Neuronal stem cell (in vitro differentiated cells): ENCODE results near the gene DPPA2.

ENCODE experiments used
- DNase-seq: peaks from one replicate; pipeline ENCODE4 v3.0.0-alpha.2; 2013; ENCODE audit warnings: low spot score
- H2AFZ ChIP-seq: one replicate; pipeline ENCODE4 v1.6.1; 2013; ENCODE audit warnings: mild to moderate bottlenecking, low read length, inconsistent platforms
- H2AK5ac ChIP-seq: 2 replicates; pipeline ENCODE4 v1.6.1; 2013; ENCODE audit warnings: low read depth, mild to moderate bottlenecking, inconsistent platforms, low read length, moderate library complexity, mixed read lengths
- H2BK120ac ChIP-seq: 2 replicates; pipeline ENCODE4 v1.6.1; 2013; ENCODE audit warnings: low read depth, mild to moderate bottlenecking, inconsistent platforms, low read length, moderate library complexity, mixed read lengths
- H2BK12ac ChIP-seq: one replicate; pipeline ENCODE4 v1.6.1; 2013; ENCODE audit warnings: low read length, inconsistent platforms
- H2BK15ac ChIP-seq: 2 replicates; pipeline ENCODE4 v1.6.1; 2013; ENCODE audit warnings: mild to moderate bottlenecking, low read length, inconsistent platforms, mixed read lengths
- H2BK5ac ChIP-seq: one replicate; pipeline ENCODE4 v1.6.1; 2013; ENCODE audit warnings: inconsistent platforms, mild to moderate bottlenecking, low read length, moderate library complexity
- H3K14ac ChIP-seq: one replicate; pipeline ENCODE4 v1.6.1; 2013; ENCODE audit warnings: low read length, inconsistent platforms
- H3K18ac ChIP-seq: 2 replicates; pipeline ENCODE4 v1.6.1; 2013; ENCODE audit warnings: low read length, inconsistent platforms
- H3K23ac ChIP-seq: 2 replicates; pipeline ENCODE4 v1.6.1; 2013; ENCODE audit warnings: low read depth, mild to moderate bottlenecking, mixed read lengths, low read length, inconsistent platforms; ENCODE audit not compliant: poor library complexity
- H3K27ac ChIP-seq: replicated peaks from 3 replicates; pipeline ENCODE4 v1.5.1; 2013; ENCODE audit warnings: low read length, inconsistent platforms
- H3K27me3 ChIP-seq, 3 experiments: 2 replicates each; pipeline ENCODE4 v1.6.1; 2013; ENCODE audit warnings: low read length in 3 of 3, mild to moderate bottlenecking in 2 of 3, inconsistent platforms in 1 of 3, low read depth in 1 of 3, mixed read lengths in 1 of 3, moderate library complexity in 1 of 3; ENCODE audit not compliant: control insufficient read depth in 3 of 3, insufficient read depth in 3 of 3
- H3K36me3 ChIP-seq, 2 donors: replicated peaks in 1 of 2; 2 replicates each; pipeline ENCODE4 v1.6.1; 2013; ENCODE audit warnings: low read length in 2 of 2; ENCODE audit not compliant: control insufficient read depth in 2 of 2, insufficient read depth in 2 of 2
- H3K4ac ChIP-seq: 2 replicates; pipeline ENCODE4 v1.6.1; 2013; ENCODE audit warnings: inconsistent platforms, mild to moderate bottlenecking, low read length, moderate library complexity
- H3K4me1 ChIP-seq, 2 donors: 1 replicate in 1 of 2; 2 replicates in 1 of 2; pipeline ENCODE4 v1.6.1; 2013; ENCODE audit warnings: low read length in 2 of 2, low read depth in 1 of 2; ENCODE audit not compliant: control insufficient read depth in 2 of 2, insufficient read depth in 1 of 2
- H3K4me2 ChIP-seq: one replicate; pipeline ENCODE4 v1.6.1; 2013; ENCODE audit warnings: mild to moderate bottlenecking, low read length, inconsistent platforms; ENCODE audit not compliant: insufficient read depth, poor library complexity, severe bottlenecking
- H3K4me3 ChIP-seq, 2 donors: 2 replicates each; pipeline ENCODE4 v1.5.1; 2013; ENCODE audit warnings: low read length in 2 of 2, mild to moderate bottlenecking in 2 of 2, inconsistent platforms in 1 of 2, moderate library complexity in 1 of 2
- H3K79me1 ChIP-seq: one replicate; pipeline ENCODE4 v1.6.1; 2013; ENCODE audit warnings: low read depth, mild to moderate bottlenecking, inconsistent platforms, low read length, moderate library complexity
- H3K9ac ChIP-seq: one replicate; pipeline ENCODE4 v1.6.1; 2013; ENCODE audit warnings: mild to moderate bottlenecking, low read depth, low read length, inconsistent platforms; ENCODE audit not compliant: poor library complexity
- H3K9me3 ChIP-seq, 2 donors: replicated peaks in 1 of 2; 2 replicates each; pipeline versions ENCODE3 to v1.6.1; 2013; ENCODE audit warnings: low read length in 2 of 2, mild to moderate bottlenecking in 2 of 2, inconsistent platforms in 1 of 2, low read depth in 1 of 2, mixed read lengths in 1 of 2, moderate library complexity in 1 of 2; ENCODE audit not compliant: control insufficient read depth in 2 of 2, insufficient read depth in 1 of 2
- H4K8ac ChIP-seq: one replicate; pipeline ENCODE4 v1.6.1; 2013; ENCODE audit warnings: low read depth, mild to moderate bottlenecking, inconsistent platforms, low read length, moderate library complexity
- H4K91ac ChIP-seq: one replicate; pipeline ENCODE4 v1.6.1; 2013; ENCODE audit warnings: low read length, low read depth, mild to moderate bottlenecking, inconsistent platforms; ENCODE audit not compliant: poor library complexity
- WGBS, 2 donors: extraction: QIAGEN DNeasy Blood & Tissue Kit; methylation state at CpG; one replicate each; pipeline ENCODE4 v1.1.7; 2013; ENCODE audit warnings: missing lambda C conversion rate in 2 of 2, mixed read lengths in 1 of 2; ENCODE audit not compliant: insufficient read length in 2 of 2, insufficient replicate concordance in 1 of 2; ENCODE audit errors: extremely low coverage in 2 of 2; 5-methylcytosine and 5-hydroxymethylcytosine counted together

DPPA2 gene

DNA sequence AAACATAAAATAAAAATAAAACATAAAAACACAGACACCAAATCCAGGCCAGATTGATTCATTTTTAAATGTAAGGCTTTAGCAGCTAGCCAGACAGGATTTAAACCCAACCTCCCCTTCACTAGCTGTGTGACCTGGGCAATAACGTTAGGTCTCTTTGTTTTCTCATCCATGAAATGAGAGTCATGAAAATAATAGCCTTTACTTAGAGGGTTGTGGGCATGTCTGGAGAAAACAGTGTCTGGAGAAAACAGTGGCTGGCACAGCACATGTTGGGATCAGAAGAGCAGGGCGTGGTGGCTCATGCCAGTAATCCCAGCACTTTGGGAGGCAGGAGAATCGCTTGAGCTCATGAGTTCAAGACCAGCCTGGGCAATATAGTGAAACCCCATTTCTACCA is 22.9 kb upstream of the DPPA2 start:
- H3K18ac ChIP-seq, result peak overlapping the region; percentile 46
- no CpG with 5 or more reads among the region's 3 CpGs for WGBS, 2 donors

GRCh38 chr3:109338322-109338721 is 22.0 kb upstream of the DPPA2 start:
- whole genome bisulfite sequencing, 2 donors, result no CpG with 5 or more reads among the region's 4 CpGs
- H3K18ac ChIP-seq, result no peak overlapping the region
- no peak overlapping the region for H3K4ac ChIP-seq
- no peak overlapping the region for H2BK120ac ChIP-seq
- no peak overlapping the region for H3K4me2 ChIP-seq
- no peak overlapping the region for H4K8ac ChIP-seq
- peaks cover 7 to 22% of the 10 kb centered on the region in 2 donors for H3K36me3 ChIP-seq
- H2BK12ac ChIP-seq, result no peak overlapping the region
- DNase-seq, result no peak
- H2BK5ac ChIP-seq, result no peak overlapping the region
- H3K79me1 ChIP-seq, result no peaks in the 10 kb centered on the region
- no peak overlapping the region for H3K14ac ChIP-seq
- H3K4me3 ChIP-seq, result no peak overlapping the region
- no peak overlapping the region for H2AK5ac ChIP-seq
- peak overlapping the region; percentile 83 for H2AFZ ChIP-seq
- H3K23ac ChIP-seq, result no peak overlapping the region
- H3K27ac ChIP-seq, result no peak overlapping the region
- H4K91ac ChIP-seq, result no peak overlapping the region
- peaks cover 5 to 10% of the 10 kb centered on the region in 2 donors for H3K4me1 ChIP-seq
- no peak overlapping the region for H3K9ac ChIP-seq
- no peaks in the 10 kb centered on the region for H3K9me3 ChIP-seq
- H2BK15ac ChIP-seq, result no peak overlapping the region
- H3K27me3 ChIP-seq, result no peaks in the 10 kb centered on the region

More for the DNA sequence above, 22.9 kb upstream of the DPPA2 start:
- H3K27ac ChIP-seq, result no peak overlapping the region
- no peak overlapping the region for H2BK120ac ChIP-seq
- no peak overlapping the region for H2BK15ac ChIP-seq
- no peak overlapping the region for H3K4me3 ChIP-seq
- no peak overlapping the region for H3K9ac ChIP-seq
- no peak overlapping the region for H2BK12ac ChIP-seq
- DNase-seq, result no peak
- no peak overlapping the region for H4K91ac ChIP-seq
- H3K4me1 ChIP-seq, result peaks cover 3 to 6% of the 10 kb centered on the region in 2 donors
- no peak overlapping the region for H3K23ac ChIP-seq
- H3K4me2 ChIP-seq, result no peak overlapping the region
- peaks cover 3 to 13% of the 10 kb centered on the region in 2 donors for H3K36me3 ChIP-seq
- H4K8ac ChIP-seq, result no peak overlapping the region
- H3K9me3 ChIP-seq, result peaks cover 0 to under 1% of the 10 kb centered on the region in 2 donors
- H2BK5ac ChIP-seq, result no peak overlapping the region
- H2AFZ ChIP-seq, result no peak overlapping the region
- H2AK5ac ChIP-seq, result no peak overlapping the region
- H3K4ac ChIP-seq, result no peak overlapping the region
- no peaks in the 10 kb centered on the region for H3K27me3 ChIP-seq
- H3K79me1 ChIP-seq, result no peaks in the 10 kb centered on the region
- H3K14ac ChIP-seq, result no peak overlapping the region

DNA sequence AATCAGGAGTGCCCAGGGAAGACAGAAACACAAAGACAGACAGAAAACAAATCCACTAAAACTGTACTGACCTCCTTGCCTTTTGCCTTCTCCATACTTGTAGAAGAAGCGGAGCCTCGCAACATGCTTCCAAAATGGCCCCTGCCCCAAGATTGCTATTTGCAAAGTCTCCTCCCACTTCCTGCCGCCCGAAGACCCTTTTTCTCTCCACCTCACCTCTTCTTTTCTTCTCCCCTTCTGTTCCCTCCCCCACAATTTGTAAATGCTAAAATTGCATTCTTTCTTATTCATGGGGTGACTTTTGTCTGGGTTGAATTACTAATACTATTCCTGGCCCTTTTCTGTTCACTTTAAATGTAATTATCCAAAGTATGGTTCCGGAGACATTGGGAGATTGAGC is 21.1 kb upstream of the DPPA2 start, which contains the start of gene DPPA4:
Gene DPPA4, minus strand, starts transcription at position 154 of the 400 bp plus-strand sequence. Its CDS starts 29 bp downstream, at position 125.
- H3K9me3 ChIP-seq, result no peaks in the 10 kb centered on the region
- no peak within 1 kb of the TSS for H3K4ac ChIP-seq
- H3K79me1 ChIP-seq, result peaks cover 2% of the 10 kb centered on the region
- H3K18ac ChIP-seq, result peak within 1 kb of the TSS; percentile 65
- H3K36me3 ChIP-seq, result peaks cover 15 to 31% of the 10 kb centered on the region in 2 donors
- DNase-seq, result no peak
- H2BK120ac ChIP-seq, result no peak within 1 kb of the TSS
- no peak within 1 kb of the TSS for H4K91ac ChIP-seq
- H3K27ac ChIP-seq, result peak within 1 kb of the TSS; percentile 80
- H2AFZ ChIP-seq, result peak within 1 kb of the TSS; percentile 83
- H2BK5ac ChIP-seq, result no peak within 1 kb of the TSS
- no peak within 1 kb of the TSS for H3K9ac ChIP-seq
- H3K4me3 ChIP-seq, result peak within 1 kb of the TSS; percentile 49 to 93
- peaks cover 0 to 2% (median 0%) of the 10 kb centered on the region in 3 experiments for H3K27me3 ChIP-seq
- no peak within 1 kb of the TSS for H3K23ac ChIP-seq
- peak within 1 kb of the TSS; percentile 56 for H3K14ac ChIP-seq
- H2AK5ac ChIP-seq, result no peak within 1 kb of the TSS
- peak within 1 kb of the TSS; percentile 42 for H3K4me2 ChIP-seq
- no peak within 1 kb of the TSS for H4K8ac ChIP-seq
- peaks cover 7 to 10% of the 10 kb centered on the region in 2 donors for H3K4me1 ChIP-seq
- no CpG with 5 or more reads among the region's 5 CpGs for WGBS, 2 donors
- peak within 1 kb of the TSS; percentile 37 for H2BK15ac ChIP-seq
- H2BK12ac ChIP-seq, result no peak within 1 kb of the TSS

- Histone ChIP-seq H3K9me3 (no peaks in the 10 kb centered on the region), H3K4me3 (peak overlapping the region; percentile 49 to 93), H2BK15ac (peak overlapping the region; percentile 37), H3K79me1 (peaks cover 4% of the 10 kb centered on the region), H3K27me3 (peaks cover 0 to 2% (median 0%) of the 10 kb centered on the region in 3 experiments), H3K4ac (no peak overlapping the region), H3K4me1 (peaks cover 10% of the 10 kb centered on the region in 2 donors), H3K36me3 (peaks cover 22 to 42% of the 10 kb centered on the region in 2 donors), H2AK5ac (no peak overlapping the region), H3K18ac (peak overlapping the region; percentile 65), H3K23ac (no peak overlapping the region), H2AFZ (peak overlapping the region; percentile 83), H2BK5ac (no peak overlapping the region), H3K9ac (peak overlapping the region; percentile 17), H3K4me2 (peak overlapping the region; percentile 42), H2BK120ac (no peak overlapping the region), H4K8ac (no peak overlapping the region), H3K27ac (peak overlapping the region; percentile 57), H3K14ac (peak overlapping the region; percentile 56), H2BK12ac (no peak overlapping the region), H4K91ac (no peak overlapping the region)
- DNase-seq, result no peak
- WGBS, 2 donors, result no CpG with 5 or more reads among the region's 17 CpGs
Measured at GRCh38 chr3:109336291-109336861, 20.1 kb upstream of the DPPA2 start.
